ENCODE results near the gene GATAD2B.
A peak's percentile ranks its signal among the peaks of the same experiment; 100 is the strongest.
"Not testable (repeated sequence)": the region's sequence is repeated elsewhere in the genome, so short reads cannot be mapped to it uniquely, and the experiment has no call there.

The GATAD2B gene

DNA sequence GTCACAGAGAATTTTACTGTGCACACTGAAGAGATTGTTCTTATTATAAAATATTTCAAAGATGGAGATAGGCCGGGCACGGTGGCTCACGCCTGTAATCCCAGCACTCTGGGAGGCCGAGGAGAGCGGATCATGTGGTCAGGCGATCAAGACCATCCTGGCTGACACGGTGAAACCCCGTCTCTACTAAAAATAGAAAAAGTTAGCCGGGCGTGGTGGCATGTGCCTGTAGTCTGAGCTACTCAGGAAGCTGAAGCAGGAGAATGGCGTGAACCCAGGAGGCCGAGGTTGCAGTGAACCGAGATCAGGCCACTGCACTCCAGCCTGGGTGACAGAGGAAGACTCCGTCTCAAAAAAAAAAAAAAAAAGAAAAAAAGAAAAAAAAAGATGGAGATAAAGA, 82.0 kb downstream of the GATAD2B start:
- DNase-seq (ENCODE audit: low read depth in 2 of 2) = not testable (repeated sequence)

DNA sequence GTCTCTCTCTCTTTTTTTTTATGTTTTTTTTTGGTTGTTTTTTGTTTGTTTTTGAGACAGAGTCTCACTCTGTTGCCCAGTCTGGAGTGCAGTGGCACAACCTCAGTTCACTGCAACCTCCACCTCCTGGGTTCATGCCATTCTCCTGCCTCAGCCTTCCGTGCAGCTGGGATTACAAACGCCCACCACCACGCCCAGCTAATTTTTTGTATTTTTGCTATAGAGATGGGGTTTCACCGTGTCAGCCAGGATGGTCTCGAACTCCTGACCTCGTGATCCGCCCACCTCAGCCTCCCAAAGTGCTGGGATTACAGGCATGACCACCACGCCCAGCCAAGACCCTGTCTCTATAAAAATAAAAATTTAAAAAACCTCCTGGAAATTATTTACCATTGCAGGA, 88.8 kb downstream of the GATAD2B start:
- DNase-seq (ENCODE audit: low read depth in 2 of 2) = not testable (repeated sequence)

DNA sequence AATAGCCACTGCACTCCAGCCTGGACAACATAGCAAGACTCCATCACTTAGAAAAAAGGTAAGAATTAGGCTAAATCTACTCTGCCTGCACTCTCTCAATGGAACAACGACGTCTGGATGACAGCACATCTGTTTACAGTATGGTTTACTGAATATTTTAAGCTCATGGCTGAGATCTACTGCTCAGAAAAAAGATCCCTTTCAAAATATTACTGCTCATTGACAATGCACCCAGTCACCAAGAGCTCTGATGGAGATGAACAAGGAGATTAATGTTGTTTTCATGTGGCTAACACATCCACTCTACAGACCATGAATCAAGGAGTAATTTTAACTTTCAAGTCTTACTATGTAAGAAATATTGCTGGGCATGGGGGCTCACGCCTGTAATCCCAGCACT, 89.6 kb downstream of the GATAD2B start:
- DNase-seq (ENCODE audit: low read depth in 2 of 2) = no peak

DNA sequence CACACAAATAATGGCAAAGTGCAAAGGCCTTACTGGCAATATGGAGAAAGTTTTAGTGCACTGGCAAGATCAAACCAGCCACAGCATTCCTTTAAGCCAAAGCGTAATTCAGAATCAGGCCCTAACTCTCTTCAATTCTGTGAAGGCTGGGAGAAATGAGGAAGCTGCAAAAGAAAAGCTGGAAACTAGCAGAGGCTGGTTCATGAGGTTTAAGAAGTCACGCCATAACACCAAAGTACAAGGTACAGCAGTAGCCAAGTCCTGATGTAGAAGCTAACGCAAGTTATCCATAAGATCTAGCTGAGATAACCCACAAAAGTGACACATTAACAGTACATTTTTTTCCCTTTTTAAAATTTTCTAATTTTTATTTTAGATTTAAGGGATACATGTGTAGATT, 90.5 kb downstream of the GATAD2B start:
- DNase-seq (ENCODE audit: low read depth in 2 of 2) = no peak

DNA sequence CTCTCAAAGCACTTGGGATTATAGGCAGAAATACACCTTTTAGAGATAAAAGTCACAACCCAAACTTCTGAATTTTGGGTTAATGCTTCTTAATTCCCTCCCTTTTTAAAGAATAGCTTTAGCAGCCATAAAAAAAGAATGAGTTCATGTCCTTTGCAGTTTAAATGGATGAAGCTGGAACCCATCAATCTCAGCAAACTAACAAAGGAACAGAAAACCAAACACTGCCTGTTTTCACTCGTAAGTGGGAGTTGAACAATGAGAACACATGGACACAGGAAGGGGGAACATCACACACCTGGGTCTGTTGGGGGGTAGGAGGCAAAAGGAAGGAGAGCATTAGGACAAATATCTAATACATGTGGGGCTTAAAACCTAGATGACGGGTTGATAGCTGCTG, 91.7 kb downstream of the GATAD2B start:
- DNase-seq (ENCODE audit: low read depth in 2 of 2) = no peak

DNA sequence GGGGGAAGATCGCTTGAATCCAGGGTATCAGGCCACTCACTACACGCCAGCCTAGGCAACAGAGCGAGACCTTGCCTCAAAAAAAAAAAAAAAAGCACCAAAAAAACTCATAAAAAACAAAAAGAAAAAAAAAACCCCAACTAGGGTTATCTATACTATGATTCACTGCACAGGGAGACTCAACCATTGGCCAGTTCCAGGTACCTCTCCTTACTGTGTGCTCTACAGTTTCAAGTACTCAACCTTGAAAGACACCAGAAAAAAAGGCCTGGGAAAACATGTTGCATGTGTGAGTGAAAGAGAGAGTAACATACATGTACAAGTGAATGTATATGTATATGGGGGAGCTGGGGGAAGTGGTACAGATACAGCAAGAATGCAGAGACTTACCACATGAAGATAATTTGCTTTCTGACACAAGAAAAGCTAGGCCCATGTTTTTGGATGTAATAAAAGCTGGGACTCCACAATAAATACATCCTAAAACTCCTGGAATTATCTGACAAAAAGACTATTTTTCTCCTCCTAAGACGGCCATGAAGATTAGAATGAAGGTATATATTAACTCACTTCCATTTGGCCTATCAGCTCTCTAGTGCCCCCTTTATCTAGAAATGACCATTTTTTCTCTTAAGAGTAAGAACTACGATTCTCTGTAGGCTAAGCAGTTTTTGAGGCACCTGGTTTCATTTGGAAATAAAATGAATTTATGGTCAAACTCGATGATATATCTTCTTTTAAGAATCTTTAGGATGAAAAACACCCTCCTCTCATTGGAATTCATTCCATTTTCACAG, 95.4 kb downstream of the GATAD2B start:
- DNase-seq (ENCODE audit: low read depth in 2 of 2) = no peak

DNA sequence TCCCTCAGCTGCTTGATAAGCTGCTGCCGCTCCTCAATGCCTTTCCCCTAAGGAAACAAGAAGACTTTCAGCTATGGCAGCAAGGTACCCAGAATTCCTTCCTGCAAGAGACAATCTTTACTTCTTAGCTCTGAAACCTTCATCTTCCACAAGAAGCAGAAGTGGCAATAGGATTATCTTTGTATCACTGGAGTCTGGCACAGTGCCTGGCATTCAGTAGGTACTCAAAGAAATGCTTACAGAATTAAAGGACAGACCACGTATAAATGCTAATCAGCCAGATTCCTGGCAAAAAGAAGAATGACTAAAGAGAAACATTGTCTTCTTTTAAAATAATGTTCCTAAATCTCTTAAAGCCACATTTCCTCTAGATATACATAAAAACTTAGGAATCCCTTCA, 103.9 kb downstream of the GATAD2B start:
- no peak for DNase-seq (ENCODE audit: low read depth in 2 of 2)

DNA sequence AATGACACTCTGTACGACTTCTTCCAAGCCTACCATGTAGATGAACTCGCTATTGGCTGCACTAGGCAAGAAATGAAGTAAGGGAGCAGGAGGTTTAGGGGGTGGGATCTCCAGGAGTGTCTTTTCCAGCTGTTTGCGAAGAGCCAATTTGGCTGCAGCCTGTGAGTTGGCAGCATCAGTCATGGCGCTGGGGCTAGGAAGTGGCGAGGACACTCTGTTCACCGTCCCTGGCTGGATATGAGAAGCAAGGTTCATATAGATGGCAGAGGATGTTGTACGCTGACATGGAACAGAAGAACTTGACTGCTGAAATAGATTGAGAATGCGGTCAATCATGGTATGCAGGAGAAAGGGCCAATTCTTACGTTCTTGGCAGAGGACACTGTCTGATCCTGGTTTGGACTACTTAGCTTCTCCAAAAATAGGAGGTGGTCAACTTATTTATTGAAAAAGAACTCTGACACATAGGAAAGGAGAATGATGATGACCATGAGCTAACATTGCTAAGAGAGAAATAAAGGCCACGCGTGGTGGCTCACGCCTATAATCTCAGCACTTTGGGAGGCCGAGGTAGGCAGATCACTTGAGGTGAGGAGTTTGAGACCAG, 106.4 kb downstream of the GATAD2B start:
- no peak for DNase-seq (ENCODE audit: low read depth in 2 of 2)

DNA sequence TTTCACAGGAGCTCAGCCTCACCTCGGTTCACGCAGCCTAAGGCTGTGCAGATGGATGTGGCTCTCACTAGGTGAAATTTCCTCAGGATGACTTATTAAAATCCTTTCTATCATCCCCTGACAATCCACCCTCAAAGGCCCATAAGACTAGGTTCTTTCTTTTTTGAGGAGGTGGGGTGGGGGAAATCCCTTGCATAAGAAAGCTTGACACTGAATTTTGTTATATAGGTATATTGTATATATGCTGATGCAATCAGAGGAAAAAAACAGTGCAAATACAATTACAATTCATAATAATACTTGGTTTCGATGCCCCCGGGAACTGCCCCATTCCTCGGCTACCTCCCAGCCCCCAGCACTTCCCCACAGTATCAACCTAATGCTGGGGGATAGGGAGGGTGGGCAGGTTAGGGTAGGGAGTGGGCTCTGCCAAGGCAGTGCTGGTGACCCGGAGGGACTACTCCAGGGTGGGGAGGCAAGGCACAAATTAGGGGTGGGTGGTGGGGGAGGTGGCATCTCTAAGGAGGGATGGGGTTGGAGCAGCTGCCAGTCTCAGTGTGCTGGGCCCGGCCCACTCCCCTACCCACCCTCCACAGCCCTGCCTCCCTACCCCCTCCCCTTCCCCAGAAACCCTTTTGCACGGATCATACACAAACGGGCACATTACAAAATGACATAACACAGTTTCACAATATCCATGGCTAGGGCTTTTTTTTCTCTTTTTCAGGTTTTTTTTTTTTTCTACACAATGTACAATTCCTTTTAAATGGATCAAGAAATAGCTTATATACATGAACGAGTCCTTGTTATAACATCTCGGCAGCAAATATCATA, 116.7 kb downstream of the GATAD2B start:
- DNase-seq (ENCODE audit: low read depth in 2 of 2) = no peak

DNA sequence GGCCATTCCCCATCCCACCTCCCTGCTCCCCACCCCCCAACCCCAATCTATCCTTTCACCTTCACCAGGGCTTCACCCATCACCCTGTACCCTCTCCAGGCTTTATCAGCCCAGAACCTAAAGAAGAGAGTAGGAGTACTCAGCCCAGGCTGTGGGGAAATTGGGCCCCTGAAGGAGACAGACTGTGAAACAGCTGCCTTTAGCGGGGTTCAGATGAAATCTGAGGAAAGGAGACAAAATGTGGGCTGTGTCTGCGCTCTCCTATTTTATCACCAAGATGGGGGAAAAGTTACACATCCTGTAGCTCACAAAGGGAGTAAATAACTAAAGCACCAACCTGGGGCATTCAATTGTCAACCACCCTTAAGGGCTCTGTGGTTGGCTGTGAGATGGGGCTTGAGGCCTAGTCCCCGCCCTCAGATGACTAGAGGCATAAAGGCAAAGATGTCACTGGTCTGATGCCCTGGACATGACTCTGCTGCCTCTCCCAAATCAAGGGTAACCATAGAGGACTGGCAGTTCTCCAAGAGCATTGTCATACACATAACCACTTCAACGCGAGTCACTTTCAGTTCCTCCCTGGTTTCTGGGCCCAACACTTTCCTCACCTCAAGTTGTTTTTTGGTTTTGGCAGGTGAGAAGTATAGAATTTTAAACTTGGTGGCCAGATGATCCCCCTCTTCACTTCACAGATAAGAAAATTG, 117.6 kb downstream of the GATAD2B start:
- peak; percentile 23 to 44 for DNase-seq (ENCODE audit: low read depth in 2 of 2)

DNA sequence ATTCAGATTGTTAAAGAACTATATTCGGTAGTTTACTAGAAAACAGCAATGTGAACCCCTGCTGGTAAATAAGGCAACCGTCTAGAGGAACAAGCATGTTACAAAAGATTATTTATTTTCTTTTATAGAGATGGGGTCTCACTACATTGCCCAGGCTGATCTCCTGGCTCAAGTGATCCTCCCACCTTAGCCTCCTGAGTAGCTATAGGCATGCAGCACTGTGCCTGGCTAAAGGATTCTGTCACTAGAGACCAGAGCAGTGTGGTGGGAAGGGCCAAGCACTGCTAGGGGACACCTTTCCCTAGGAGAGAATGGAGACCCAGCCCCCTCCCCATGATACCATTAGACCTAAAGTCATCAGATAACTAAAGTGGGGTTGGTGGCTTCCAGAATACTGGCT, 118.7 kb downstream of the GATAD2B start:
- DNase-seq (ENCODE audit: low read depth in 2 of 2) = no peak

DNA sequence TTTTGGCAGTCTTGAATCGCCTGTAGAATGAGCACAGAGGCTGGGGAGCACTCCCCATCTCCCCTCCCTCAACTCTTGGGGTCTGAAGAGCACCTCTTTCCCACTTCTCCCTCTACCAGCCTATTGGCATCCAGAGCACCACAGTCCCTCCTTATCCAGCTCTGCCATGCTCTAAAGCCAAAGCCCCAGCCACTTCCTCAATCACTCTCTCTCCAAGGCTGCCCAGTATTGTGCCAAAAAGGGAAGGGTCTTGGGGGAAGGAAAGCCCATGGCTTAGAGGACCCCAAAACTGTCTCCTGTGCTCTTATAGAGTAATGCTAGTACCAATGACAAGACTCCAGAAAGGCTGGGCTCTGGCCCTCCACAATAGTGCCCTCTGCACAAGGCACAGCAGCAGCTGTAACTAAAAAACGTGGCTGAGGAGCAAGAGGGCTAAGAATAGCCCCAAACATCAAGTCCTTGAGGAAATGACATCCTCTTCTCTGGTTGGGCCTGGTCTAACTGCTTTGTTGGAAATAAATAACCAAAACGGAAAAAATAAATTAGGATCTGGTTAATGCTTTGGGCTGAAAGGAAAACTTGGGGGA, 119.2 kb downstream of the GATAD2B start:
- no peak for DNase-seq (ENCODE audit: low read depth in 2 of 2)

DNA sequence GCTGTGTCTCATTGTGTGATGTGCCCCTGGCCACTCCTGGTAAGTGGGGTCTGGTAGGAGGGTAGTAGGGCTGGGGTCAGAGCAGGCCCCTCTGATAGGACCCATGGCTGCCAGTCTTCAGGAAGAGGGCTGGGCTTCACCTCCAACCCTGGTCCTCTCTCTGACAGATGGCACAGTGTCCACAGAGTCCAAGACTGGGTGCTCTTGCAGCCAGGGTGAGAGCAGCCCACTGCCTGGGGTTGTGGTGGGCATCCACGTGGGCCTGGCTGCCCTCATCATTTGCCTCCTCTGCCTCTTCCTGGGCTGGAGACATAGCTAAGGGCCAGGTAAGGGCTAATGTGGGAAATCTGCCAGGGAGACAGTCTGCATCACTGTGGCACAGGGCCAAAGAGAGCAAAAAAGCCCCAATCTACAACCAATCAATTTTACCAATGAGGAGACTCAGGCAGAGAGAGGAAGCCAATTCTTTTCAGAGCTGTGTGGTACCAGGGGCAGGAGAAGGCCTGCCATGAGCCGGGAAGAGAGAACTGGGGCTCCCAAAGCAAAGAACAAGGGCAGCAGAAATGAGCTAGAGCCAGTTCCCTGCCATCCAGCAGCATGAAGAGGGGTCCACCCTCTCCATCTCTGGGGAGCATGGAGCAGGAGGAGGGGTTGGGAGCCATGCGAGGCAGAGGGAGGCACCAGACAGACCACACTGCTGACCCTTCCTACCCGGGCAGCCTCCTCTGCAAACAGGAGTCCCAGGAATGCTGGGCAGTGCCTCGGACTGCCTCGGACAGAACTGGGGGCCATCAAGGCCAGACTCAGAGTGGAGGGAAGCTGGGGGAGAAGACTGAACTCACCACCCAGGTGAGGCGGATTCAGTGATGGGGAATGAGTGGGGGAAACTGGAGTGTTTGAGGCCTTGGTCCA, 120.7 kb downstream of the GATAD2B start:
- DNase-seq (ENCODE audit: low read depth in 2 of 2) = no peak

DNA sequence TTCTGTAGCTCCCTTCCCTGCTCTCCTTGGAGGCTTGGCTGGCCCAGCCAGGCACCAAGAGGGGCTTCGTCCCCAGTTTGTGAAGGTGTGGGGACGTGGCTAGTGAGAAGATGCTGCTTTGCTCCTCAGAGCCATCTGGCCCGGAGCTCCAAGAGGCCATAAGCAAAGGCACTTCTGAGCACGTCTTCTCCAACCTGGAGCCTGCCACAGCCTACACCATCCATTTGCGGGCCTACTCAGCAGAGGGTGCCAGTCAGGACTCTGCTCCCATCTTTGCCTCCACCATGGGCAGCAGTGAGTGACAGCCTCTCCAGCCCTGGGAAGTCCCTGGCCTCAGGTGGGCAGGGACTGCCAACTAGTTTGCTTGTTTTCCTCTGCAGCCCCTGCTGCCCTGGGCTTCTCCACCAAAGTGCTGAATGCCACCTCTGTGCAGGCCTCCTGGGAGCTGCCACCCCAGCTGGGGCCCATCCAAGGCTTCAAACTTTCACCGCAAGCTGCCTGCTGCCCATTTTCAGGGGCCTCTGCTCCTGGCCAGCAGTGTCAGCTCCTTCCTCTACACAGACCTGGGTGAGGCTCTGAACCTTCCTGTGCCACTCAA, 121.6 kb downstream of the GATAD2B start:
- DNase-seq (ENCODE audit: low read depth in 2 of 2) = no peak

DNA sequence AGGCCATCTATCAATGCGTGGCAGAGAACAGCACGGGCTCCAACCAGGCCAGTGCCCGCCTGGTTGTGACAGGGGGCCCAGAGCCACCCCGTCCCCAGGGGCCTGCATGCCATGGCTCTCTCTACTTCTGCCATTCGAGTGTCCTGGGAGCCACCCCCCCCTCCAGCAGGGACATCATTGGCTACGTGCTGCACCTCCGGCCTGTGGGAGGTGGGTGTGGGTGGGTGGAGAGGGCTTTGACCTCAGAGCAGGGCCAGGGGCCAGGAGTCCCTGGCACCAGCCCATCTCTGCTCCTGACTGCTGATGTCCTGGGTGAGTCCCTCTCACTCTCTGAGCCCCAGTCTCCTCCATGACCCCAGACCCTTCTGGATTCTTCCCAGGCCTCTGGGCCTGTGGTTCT, 122.3 kb downstream of the GATAD2B start:
- no peak for DNase-seq (ENCODE audit: low read depth in 2 of 2)

DNA sequence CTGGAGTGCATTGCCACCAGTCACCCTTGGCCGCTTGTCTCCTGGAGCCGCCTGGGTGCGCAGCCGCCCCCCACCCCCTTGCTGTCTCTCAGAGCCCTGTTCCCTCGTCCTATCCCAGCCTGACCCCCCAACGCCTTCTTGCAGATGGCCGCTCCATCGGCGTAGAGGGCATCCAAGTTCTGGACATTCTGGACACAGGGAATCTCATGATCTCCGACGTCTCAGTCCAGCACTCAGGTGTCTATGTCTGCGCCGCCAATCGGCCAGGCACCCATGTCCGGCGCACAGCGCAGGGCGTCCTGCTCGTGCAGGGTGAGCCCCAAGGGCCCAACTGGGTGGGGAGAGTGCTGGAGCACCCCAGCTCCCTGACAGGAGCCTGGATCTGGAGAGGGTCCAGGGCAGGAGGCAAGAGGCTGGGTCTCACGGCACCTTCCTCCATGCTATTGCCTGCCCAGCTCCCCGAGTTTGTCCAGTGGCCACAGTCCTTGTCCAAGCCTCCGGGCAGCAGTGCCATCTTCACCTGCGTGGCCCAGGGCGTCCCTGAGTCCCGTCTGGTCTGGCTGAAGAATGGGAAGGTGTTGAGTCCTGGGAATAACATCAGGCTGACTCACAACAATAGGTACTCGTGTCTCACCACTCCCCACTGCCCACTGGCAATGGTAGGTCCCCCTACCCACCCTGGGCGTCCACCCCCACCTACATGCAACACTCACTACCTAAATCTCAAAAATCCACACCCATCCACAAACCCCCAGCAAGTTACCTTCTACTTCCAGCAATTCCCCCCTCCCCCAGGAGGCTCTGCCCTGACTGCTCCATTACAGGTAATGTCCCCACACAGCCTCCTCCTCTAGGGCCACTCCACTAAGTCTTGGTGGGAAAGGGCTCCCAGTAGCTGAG, 123.0 kb downstream of the GATAD2B start:
- DNase-seq (ENCODE audit: low read depth in 2 of 2) = no peak

DNA sequence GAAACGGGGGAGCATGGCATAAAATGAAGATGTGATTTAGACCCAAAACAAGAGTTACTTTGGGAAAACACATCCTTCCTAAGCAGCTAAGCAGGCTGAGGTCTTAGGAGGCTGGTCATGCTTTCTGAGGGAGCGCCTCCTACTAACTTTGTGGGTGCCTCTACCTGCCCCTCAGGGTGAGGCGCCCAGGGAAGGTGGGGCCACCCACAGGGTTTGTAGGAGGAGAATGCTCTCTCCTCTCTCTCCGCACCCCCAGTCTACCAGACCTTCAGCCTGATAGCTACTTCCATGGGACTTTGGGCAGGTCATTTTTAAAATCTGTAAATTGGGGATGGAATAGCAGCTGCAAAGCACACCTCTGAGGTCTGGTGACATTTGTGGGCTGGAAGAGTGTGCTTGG, 123.8 kb downstream of the GATAD2B start:
- DNase-seq (ENCODE audit: low read depth in 2 of 2) = no peak

DNA sequence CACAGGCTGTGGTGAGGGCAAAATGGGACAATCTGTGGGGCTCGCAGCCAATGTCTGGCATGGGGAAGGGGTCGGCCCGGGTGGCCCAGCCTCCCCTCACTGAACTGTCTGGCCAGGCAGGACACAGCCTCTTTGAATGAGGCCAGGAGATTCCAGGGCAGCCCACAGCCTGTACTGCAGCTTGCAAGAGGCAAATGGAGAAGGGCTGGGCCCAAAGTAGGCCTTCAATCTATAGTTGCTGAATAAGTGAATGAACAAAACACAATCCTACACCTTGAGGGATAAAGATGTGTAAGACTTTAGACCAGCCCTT, 124.3 kb downstream of the GATAD2B start:
- no peak for DNase-seq (ENCODE audit: low read depth in 2 of 2)

Data from stimulated activated CD8-positive, alpha-beta memory T cell treated with anti-CD3 and anti-CD28 coated beads, Interleukin-15, amount 100 ng/mL, for 4 hours (primary cell).